HepG2 (cell line): ENCODE measurements around the gene FNDC8. TPM values are rescaled to one million over a fixed set of nuclear protein-coding genes. Genes with fewer than 3 reads are reported as not detected.

Experiments
- ATF3 ChIP-seq: sonication (generic); formaldehyde crosslinking; IDR thresholded peaks from 2 replicates; pipeline ENCODE4 v1.4.0; 2020; ENCODE audit warnings: missing genetic modification reagents
- CHD4 ChIP-seq: fragments of 200-600 bp; sonication (generic); IDR thresholded peaks from 2 replicates; pipeline ENCODE4 v1.7.0; 2017; ENCODE audit warnings: mild to moderate bottlenecking, low read length, borderline replicate concordance
- ELF1 ChIP-seq: sonication (generic); formaldehyde crosslinking; IDR thresholded peaks from 2 replicates; pipeline ENCODE4 v1.4.0; 2020; ENCODE audit warnings: missing genetic modification reagents
- FOXO1 ChIP-seq: sonication (generic); formaldehyde crosslinking; IDR thresholded peaks from 2 replicates; pipeline ENCODE4 v1.4.0; 2020; ENCODE audit warnings: missing genetic modification reagents
- GABPA ChIP-seq, 2 experiments: IDR thresholded peaks; 2 replicates each; pipeline ENCODE4 v1.6.1; 2011 to 2016; ENCODE audit warnings: low read depth in 2 of 2, low read length in 1 of 2, missing biosample characterization in 1 of 2, missing genetic modification characterization in 1 of 2
- HMG20A ChIP-seq: IDR thresholded peaks from 2 replicates; pipeline ENCODE4 v1.6.1; 2016; ENCODE audit warnings: borderline replicate concordance
- HMGXB3 ChIP-seq: sonication (generic); formaldehyde crosslinking; IDR thresholded peaks from 2 replicates; pipeline ENCODE4 v1.4.0; 2020; ENCODE audit warnings: missing genetic modification reagents, borderline replicate concordance
- HOXA3 ChIP-seq: sonication (generic); formaldehyde crosslinking; IDR thresholded peaks from 2 replicates; pipeline ENCODE4 v1.5.0; 2020; ENCODE audit warnings: missing genetic modification reagents
- MXI1 ChIP-seq: IDR thresholded peaks from 3 replicates; pipeline ENCODE4 v1.6.1; 2012; ENCODE audit warnings: low read depth, low read length, inconsistent platforms, borderline replicate concordance
- NR2F6 ChIP-seq, 2 experiments: IDR thresholded peaks; 2 replicates each; pipeline ENCODE4 v1.6.1; 2016; ENCODE audit warnings: antibody characterized with exemption in 1 of 2, mild to moderate bottlenecking in 1 of 2
- SALL2 ChIP-seq: sonication (generic); formaldehyde crosslinking; IDR thresholded peaks from 2 replicates; pipeline ENCODE4 v1.8.1; 2023; ENCODE audit warnings: mild to moderate bottlenecking, missing genetic modification reagents, inconsistent platforms
- SMAD9 ChIP-seq: sonication (generic); formaldehyde crosslinking; IDR thresholded peaks from 2 replicates; pipeline ENCODE4 v1.5.1; 2020; ENCODE audit warnings: mild to moderate bottlenecking, missing genetic modification reagents
- SOX13 ChIP-seq, 3 experiments: fragments of 450-650 bp in 1 of 3; sonication (generic) in 1 of 3; formaldehyde crosslinking in 1 of 3; IDR thresholded peaks in 2 of 3; conservative IDR thresholded peaks in 1 of 3; 2 replicates each; pipeline versions ENCODE4 v1.5.0 to v1.6.1; 2016 to 2020; ENCODE audit warnings: antibody characterized with exemption in 1 of 3, mild to moderate bottlenecking in 1 of 3, missing compliant biosample characterization in 1 of 3, missing genetic modification reagents in 1 of 3, moderate library complexity in 1 of 3
- STAT6 ChIP-seq: sonication (generic); formaldehyde crosslinking; IDR thresholded peaks from 2 replicates; pipeline ENCODE4 v1.4.0; 2020; ENCODE audit warnings: missing genetic modification reagents, mild to moderate bottlenecking, borderline replicate concordance
- ZBTB20 ChIP-seq: sonication (generic); formaldehyde crosslinking; IDR thresholded peaks from 2 replicates; pipeline ENCODE4 v1.8.1; 2023; ENCODE audit warnings: missing genetic modification reagents, low read depth, mild to moderate bottlenecking, borderline replicate concordance
- ZBTB42 ChIP-seq: sonication (generic); formaldehyde crosslinking; IDR thresholded peaks from 2 replicates; pipeline ENCODE4 v1.5.0; 2020; ENCODE audit warnings: mild to moderate bottlenecking, missing genetic modification reagents
- ZC3H13 ChIP-seq: sonication (generic); formaldehyde crosslinking; IDR thresholded peaks from 2 replicates; pipeline ENCODE4 v1.8.1; 2023; ENCODE audit warnings: mild to moderate bottlenecking, missing genetic modification reagents, moderate library complexity
- ZNF383 ChIP-seq: sonication (generic); formaldehyde crosslinking; IDR thresholded peaks from 2 replicates; pipeline ENCODE4 v1.4.0; 2020; ENCODE audit warnings: missing genetic modification reagents, mild to moderate bottlenecking, borderline replicate concordance
- ZNF414 ChIP-seq: sonication (generic); formaldehyde crosslinking; IDR thresholded peaks from 2 replicates; pipeline ENCODE4 v1.5.0; 2020; ENCODE audit warnings: missing genetic modification reagents
- polyA plus RNA-seq, 8 experiments: library from polyadenylated mRNA; depleted of rRNA in 3 of 8; stranded (reverse) in 7 of 8; unstranded in 1 of 8; fragments of >200 nt; fragmentation: Illumina TruSeq in 4 of 8; extraction: Trizol in 4 of 8; gene quantifications; 2 replicates each; pipeline versions ENCODE4 v1.2.1 to v1.2.3, GENCODE V29; 2011 to 2016; ENCODE audit warnings: low read depth in 4 of 8, missing spikeins in 1 of 8, mixed read lengths in 1 of 8; ENCODE audit not compliant: insufficient read depth in 1 of 8
- total RNA-seq, 5 experiments: library from RNA; depleted of rRNA; stranded (reverse); fragments of >200 nt; fragmentation: Illumina TruSeq; extraction: Trizol; gene quantifications; 2 replicates each; pipeline ENCODE4 v1.2.3, GENCODE V29; 2016; ENCODE audit warnings: low read depth in 1 of 5

The FNDC8 gene
- total and polyA plus RNA-seq, 2 of the 13 experiments (the other 11 are each of a cell fraction or from before 2014, with no cell fraction given), result not detected

- no peak for TF ChIP-seq HMGXB3
- no peak for TF ChIP-seq ZC3H13 (CRISPR knock-in tag)
- TF ChIP-seq HOXA3 (CRISPR knock-in tag), result peak; percentile 28; the same call in 1 of the 2 replicates
- 0 out of 2 replicates have a peak, but pooled peaks have one; percentile 38 for TF ChIP-seq ATF3 (CRISPR knock-in tag)
- TF ChIP-seq HMG20A (CRISPR knock-in tag), result peak; percentile 73; the same call in 1 of the 2 replicates
- no peak for TF ChIP-seq ZBTB42 (CRISPR knock-in tag)
- no peak for TF ChIP-seq STAT6 (CRISPR knock-in tag)
- peak; percentile 79; the same call in 1 of the 3 replicates for TF ChIP-seq MXI1
- no peak; the same call in 1 of the 2 replicates for TF ChIP-seq FOXO1 (CRISPR knock-in tag)
- no peak for TF ChIP-seq ZNF383
- no peak for TF ChIP-seq GABPA (IDR thresholded peaks at IDR 0.05; ENCODE audit: low read depth, low read length)
- TF ChIP-seq GABPA (CRISPR knock-in tag; IDR thresholded peaks at IDR 0.05; ENCODE audit: low read depth), result no peak; the same call in 1 of the 2 replicates
- peak; percentile 73; the same call in 1 of the 2 replicates for TF ChIP-seq ZBTB20 (CRISPR knock-in tag)
- TF ChIP-seq NR2F6 (IDR thresholded peaks at IDR 0.05), result peak; percentile 63
- peak; percentile 52; the same call in 1 of the 2 replicates for TF ChIP-seq NR2F6 (CRISPR knock-in tag; IDR thresholded peaks at IDR 0.05)
- no peak for TF ChIP-seq SMAD9 (CRISPR knock-in tag)
- no peak for TF ChIP-seq SALL2 (CRISPR knock-in tag)
- 0 out of 2 replicates have a peak, but pooled peaks have one; percentile 46 for TF ChIP-seq SOX13 (IDR thresholded peaks at IDR 0.05)
- TF ChIP-seq SOX13 (CRISPR knock-in tag; conservative IDR thresholded peaks at IDR 0.05 in 1 of 2, IDR thresholded peaks at IDR 0.05 in 1 of 2), result peak in 1 of 2 experiments; percentile 83; a peak in 2 of 4 replicates
- 0 out of 2 replicates have a peak, but pooled peaks have one; percentile 48 for TF ChIP-seq ZNF414 (CRISPR knock-in tag)
- no peak for TF ChIP-seq ELF1 (CRISPR knock-in tag)
- TF ChIP-seq CHD4, result no peak
Measured at GRCh38 chr17:35079547-35080423, 41.6 kb upstream of the FNDC8 start (continued).
